AG09309 (cell line): ENCODE data around the gene SMIM21.

Experiments
- DNase-seq: peaks from one replicate; pipeline ENCODE4 v3.0.0-alpha.2; 2010; ENCODE audit warnings: low read depth
- H3K4me3 ChIP-seq: 2 replicates; pipeline ENCODE4 v1.5.1; 2011; ENCODE audit warnings: mild to moderate bottlenecking, low read depth, low read length, moderate library complexity; ENCODE audit not compliant: control insufficient read depth
- TF ChIP-seq, protein P1 (sequence below): IDR thresholded peaks from 2 replicates; pipeline ENCODE4 v1.5.1; 2011; ENCODE audit warnings: mild to moderate bottlenecking, low read depth, low read length, inconsistent platforms; ENCODE audit not compliant: insufficient read depth, control insufficient read depth; ENCODE audit errors: missing control alignments

SMIM21 gene

GRCh38 chr18:75410611-75411010 lies 16.9 kb downstream of the SMIM21 start:
- no peak overlapping the region for H3K4me3 ChIP-seq
- TF ChIP-seq, protein P1, sequence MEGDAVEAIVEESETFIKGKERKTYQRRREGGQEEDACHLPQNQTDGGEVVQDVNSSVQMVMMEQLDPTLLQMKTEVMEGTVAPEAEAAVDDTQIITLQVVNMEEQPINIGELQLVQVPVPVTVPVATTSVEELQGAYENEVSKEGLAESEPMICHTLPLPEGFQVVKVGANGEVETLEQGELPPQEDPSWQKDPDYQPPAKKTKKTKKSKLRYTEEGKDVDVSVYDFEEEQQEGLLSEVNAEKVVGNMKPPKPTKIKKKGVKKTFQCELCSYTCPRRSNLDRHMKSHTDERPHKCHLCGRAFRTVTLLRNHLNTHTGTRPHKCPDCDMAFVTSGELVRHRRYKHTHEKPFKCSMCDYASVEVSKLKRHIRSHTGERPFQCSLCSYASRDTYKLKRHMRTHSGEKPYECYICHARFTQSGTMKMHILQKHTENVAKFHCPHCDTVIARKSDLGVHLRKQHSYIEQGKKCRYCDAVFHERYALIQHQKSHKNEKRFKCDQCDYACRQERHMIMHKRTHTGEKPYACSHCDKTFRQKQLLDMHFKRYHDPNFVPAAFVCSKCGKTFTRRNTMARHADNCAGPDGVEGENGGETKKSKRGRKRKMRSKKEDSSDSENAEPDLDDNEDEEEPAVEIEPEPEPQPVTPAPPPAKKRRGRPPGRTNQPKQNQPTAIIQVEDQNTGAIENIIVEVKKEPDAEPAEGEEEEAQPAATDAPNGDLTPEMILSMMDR, result no peak
- no peak for DNase-seq

DNA sequence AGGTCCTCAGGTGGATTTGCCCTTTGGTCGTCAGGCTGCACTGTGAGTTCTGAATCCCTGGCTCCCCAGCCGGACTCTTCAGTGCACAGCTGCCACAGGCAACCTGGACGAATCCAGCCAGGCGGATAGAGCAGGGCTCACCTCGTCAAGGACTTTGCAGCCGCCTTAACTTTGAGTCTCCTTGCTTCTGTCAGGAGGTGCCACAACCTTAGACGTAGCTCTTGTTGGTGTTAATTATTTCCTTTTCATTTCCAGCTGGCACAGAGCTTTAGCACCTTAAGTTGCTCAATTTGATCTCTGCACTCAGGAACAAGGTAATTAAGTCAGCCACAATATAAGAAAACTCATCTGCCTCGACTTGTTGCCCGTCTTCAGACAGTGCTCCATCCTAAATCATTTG lies 17.7 kb downstream of the SMIM21 start:
- DNase-seq, result no peak
- TF ChIP-seq, protein P1, result no peak
- no peak overlapping the region for H3K4me3 ChIP-seq

DNA sequence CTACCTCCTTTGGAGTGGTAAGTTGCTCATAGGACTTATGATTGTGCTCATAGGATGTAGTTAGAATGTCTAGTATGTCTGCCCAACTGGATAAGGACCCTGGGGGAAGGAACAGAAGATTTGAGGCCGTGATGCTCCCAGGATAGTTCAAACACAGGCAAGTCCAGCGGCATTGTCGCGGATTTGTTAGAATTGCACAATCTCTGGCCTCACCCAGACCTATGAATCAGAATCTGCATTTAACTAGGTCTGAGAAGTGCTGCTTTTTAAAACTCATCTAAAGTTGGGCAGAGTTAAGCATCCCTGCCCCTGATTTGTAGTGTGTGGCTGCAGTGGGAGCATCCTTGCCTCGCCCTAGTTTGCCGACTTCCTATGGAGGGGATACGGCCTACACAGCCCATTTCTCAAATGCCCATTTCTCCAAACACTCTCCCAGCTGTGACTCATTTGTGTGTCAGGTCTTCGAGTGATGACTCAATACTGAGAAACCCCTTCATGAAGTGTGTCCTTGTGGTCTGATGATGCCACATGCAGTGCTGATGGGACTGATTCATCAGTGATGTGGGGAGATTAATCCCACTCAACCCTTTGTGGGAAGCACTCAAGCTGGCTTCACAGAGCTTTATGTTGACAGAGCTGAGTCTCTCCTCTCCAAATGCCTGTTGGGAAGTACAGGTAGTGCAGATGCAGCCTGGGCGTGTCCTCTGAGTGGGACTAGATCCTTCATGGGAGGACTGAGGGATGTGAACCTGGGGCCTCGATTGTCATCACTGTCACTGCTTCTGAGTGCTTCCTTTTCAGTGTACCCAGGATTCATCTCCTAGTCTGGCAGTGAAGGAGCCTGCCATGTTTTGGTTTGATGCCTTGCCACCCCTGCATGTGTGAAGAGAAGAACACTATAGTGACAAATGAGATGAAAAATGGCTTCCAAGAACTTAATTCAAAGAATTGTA lies 18.7 kb downstream of the SMIM21 start:
- DNase-seq, result peak; percentile 97
- TF ChIP-seq, protein P1, result no peak
- no peak overlapping the region for H3K4me3 ChIP-seq

GRCh38 chr18:75407468-75408437 lies 19.8 kb downstream of the SMIM21 start:
- DNase-seq, result no peak
- H3K4me3 ChIP-seq, result no peak overlapping the region

GRCh38 chr18:75406491-75407445 lies 20.7 kb downstream of the SMIM21 start:
- no peak for DNase-seq
- TF ChIP-seq, protein P1, result no peak
- H3K4me3 ChIP-seq, result no peak overlapping the region

More at GRCh38 chr18:75407468-75408437, 19.8 kb downstream of the SMIM21 start:
- TF ChIP-seq, protein P1, result no peak
